RPMI8226 (cell line): ENCODE results near the gene HSD11B1.

Experiments
- DNase-seq: peaks from one replicate; pipeline ENCODE4 v3.0.0-alpha.2; 2015

Gene HSD11B1

GRCh38 chr1:209756615-209757445 lies 52.2 kb downstream of the HSD11B1 start:
- peak; percentile 94 for DNase-seq

GRCh38 chr1:209758400-209758799 lies 53.8 kb downstream of the HSD11B1 start:
- no peak for DNase-seq

GRCh38 chr1:209759829-209760359 lies 55.2 kb downstream of the HSD11B1 start:
- DNase-seq: no peak

GRCh38 chr1:209761011-209761635 lies 56.5 kb downstream of the HSD11B1 start:
- no peak for DNase-seq

GRCh38 chr1:209766051-209766450 lies 61.4 kb downstream of the HSD11B1 start:
- DNase-seq: no peak

GRCh38 chr1:209767096-209767495 lies 62.5 kb downstream of the HSD11B1 start:
- no peak for DNase-seq

- DNase-seq: no peak
Observed at GRCh38 chr1:209767706-209768105, 63.1 kb downstream of the HSD11B1 start.

GRCh38 chr1:209768354-209768774 lies 63.7 kb downstream of the HSD11B1 start:
- DNase-seq: no peak

- DNase-seq: peak; percentile 64
Observed at GRCh38 chr1:209769171-209769904, 64.7 kb downstream of the HSD11B1 start.

GRCh38 chr1:209769971-209770370 lies 65.3 kb downstream of the HSD11B1 start:
- no peak for DNase-seq

- no peak for DNase-seq
Observed at GRCh38 chr1:209770636-209771415, 66.2 kb downstream of the HSD11B1 start.

GRCh38 chr1:209772126-209772525 lies 67.5 kb downstream of the HSD11B1 start:
- DNase-seq: no peak

- no peak for DNase-seq
Observed at GRCh38 chr1:209774592-209774991, 69.9 kb downstream of the HSD11B1 start.

- DNase-seq: no peak
Observed at GRCh38 chr1:209775678-209776077, 71.0 kb downstream of the HSD11B1 start.

- DNase-seq: no peak
Observed at GRCh38 chr1:209777587-209777986, 72.9 kb downstream of the HSD11B1 start.

GRCh38 chr1:209778102-209778501 lies 73.5 kb downstream of the HSD11B1 start:
- DNase-seq: no peak

GRCh38 chr1:209780268-209780667 lies 75.6 kb downstream of the HSD11B1 start:
- DNase-seq: no peak

GRCh38 chr1:209783386-209783785 lies 78.7 kb downstream of the HSD11B1 start:
- DNase-seq: no peak
